ENCODE data around the gene CHRNB1.

GRCh38 chr17:7493941-7494340 lies 49.1 kb downstream of the CHRNB1 start:
- TF ChIP-seq POLR2A (IDR thresholded peaks at IDR 0.05; ENCODE audit: low read length) (no peak), GATA1 (IDR thresholded peaks at IDR 0.05; ENCODE audit: low read depth, low read length) (no peak)
